Fibroblast of lung (primary cell): ENCODE data around the gene RARRES2. TPM values are rescaled to one million over a fixed set of nuclear protein-coding genes. Genes with fewer than 3 reads are reported as not detected.

Experiments used
- DNase-seq, 2 donors: peaks; one replicate each; pipeline versions ENCODE4 v3.0.0 to v3.0.0-alpha.2; 2010; ENCODE audit warnings: low read depth in 2 of 2
- H2AFZ ChIP-seq: 2 replicates; pipeline ENCODE4 v1.5.1; 2012; ENCODE audit warnings: low read length, control low read depth, inconsistent platforms
- H3K27ac ChIP-seq: 2 replicates; pipeline ENCODE4 v1.5.1; 2011; ENCODE audit warnings: low read length, control low read depth; ENCODE audit not compliant: insufficient read depth
- H3K27me3 ChIP-seq: 2 replicates; pipeline ENCODE4 v1.5.1; 2011; ENCODE audit warnings: mild to moderate bottlenecking, low read length; ENCODE audit not compliant: control insufficient read depth, insufficient read depth
- H3K36me3 ChIP-seq: 2 replicates; pipeline ENCODE4 v1.5.1; 2011; ENCODE audit warnings: low read length; ENCODE audit not compliant: control insufficient read depth, insufficient read depth
- H3K4me1 ChIP-seq: 2 replicates; pipeline ENCODE4 v1.5.1; 2011; ENCODE audit warnings: low read length; ENCODE audit not compliant: control insufficient read depth, insufficient read depth; ENCODE audit errors: extremely low read depth
- H3K4me2 ChIP-seq: 2 replicates; pipeline ENCODE4 v1.5.1; 2011; ENCODE audit warnings: low read length, control low read depth; ENCODE audit not compliant: insufficient read depth; ENCODE audit errors: extremely low read depth
- H3K4me3 ChIP-seq, 4 experiments: fragments of 200-600 bp in 1 of 4; sonication (generic) in 1 of 4; replicated peaks in 1 of 4; 2 replicates each; pipeline ENCODE4 v1.5.1; 2011 to 2016; ENCODE audit warnings: low read length in 4 of 4, low read depth in 3 of 4, mild to moderate bottlenecking in 3 of 4, control low read depth in 2 of 4, inconsistent platforms in 1 of 4, mixed read lengths in 1 of 4; ENCODE audit not compliant: insufficient read depth in 1 of 4; ENCODE audit errors: control extremely low read depth in 1 of 4
- H3K79me2 ChIP-seq: 2 replicates; pipeline ENCODE4 v1.5.1; 2012; ENCODE audit warnings: mild to moderate bottlenecking, low read length, inconsistent platforms; ENCODE audit not compliant: control insufficient read depth, insufficient read depth
- H3K9ac ChIP-seq: 2 replicates; pipeline ENCODE4 v1.5.1; 2011; ENCODE audit warnings: mild to moderate bottlenecking, low read length, control low read depth; ENCODE audit not compliant: insufficient read depth
- H3K9me3 ChIP-seq: 2 replicates; pipeline ENCODE4 v1.5.1; 2012; ENCODE audit warnings: low read depth, low read length; ENCODE audit not compliant: control insufficient read depth, insufficient read depth
- H4K20me1 ChIP-seq: 2 replicates; pipeline ENCODE4 v1.5.1; 2011; ENCODE audit warnings: low read length; ENCODE audit not compliant: control insufficient read depth, insufficient read depth; ENCODE audit errors: extremely low read depth
- CTCF ChIP-seq, 2 donors: IDR thresholded peaks in 1 of 2; conservative IDR thresholded peaks in 1 of 2; 1 replicate in 1 of 2; 2 replicates in 1 of 2; pipeline ENCODE4 v1.5.1; 2011 to 2012; ENCODE audit warnings: low read length in 2 of 2, control low read depth in 1 of 2, inconsistent platforms in 1 of 2, low read depth in 1 of 2, mild to moderate bottlenecking in 1 of 2
- EZH2 ChIP-seq: IDR thresholded peaks from 2 replicates; pipeline ENCODE4 v1.5.1; 2012; ENCODE audit warnings: low read length, control low read depth, mild to moderate bottlenecking; ENCODE audit errors: missing control alignments
- polyA plus RNA-seq, 2 donors: library from polyadenylated mRNA; depleted of rRNA in 1 of 2; stranded (reverse) in 1 of 2; unstranded in 1 of 2; fragments of >200 nt; gene quantifications; 2 replicates each; pipeline ENCODE4 v1.2.1, GENCODE V29; 2011 to 2012; ENCODE audit warnings: missing spikeins in 1 of 2
- total RNA-seq: library from RNA; depleted of rRNA; stranded (reverse); fragments of >200 nt; gene quantifications from 2 replicates; pipeline ENCODE4 v1.2.1, GENCODE V29; 2014

RARRES2 gene
- total and polyA plus RNA-seq, 2 donors (not counting 1 experiment from before 2014, with no cell fraction given): 65.6 to 67.0 TPM

GRCh38 chr7:150361807-150362621 lies 20.6 kb upstream of the RARRES2 start:
- Histone ChIP-seq H3K9me3 (no peaks in the 10 kb centered on the region), H3K9ac (no peak overlapping the region), H3K27me3 (no peaks in the 10 kb centered on the region), H3K27ac (no peak overlapping the region), H3K36me3 (no peaks in the 10 kb centered on the region), H3K79me2 (no peaks in the 10 kb centered on the region), H4K20me1 (no peaks in the 10 kb centered on the region), H3K4me3 (no peak overlapping the region), H2AFZ (no peak overlapping the region), H3K4me1 (no peaks in the 10 kb centered on the region), H3K4me2 (no peak overlapping the region)
- TF ChIP-seq CTCF (conservative IDR thresholded peaks at IDR 0.05 in 1 of 2, IDR thresholded peaks at IDR 0.05 in 1 of 2; ENCODE audit: low read depth in 1 of 2, low read length in 2 of 2) (no peak), EZH2 (no peak)
- DNase-seq: no peak

- H3K9me3 ChIP-seq: no peaks in the 10 kb centered on the region
- H3K4me1 ChIP-seq: no peaks in the 10 kb centered on the region
- no peaks in the 10 kb centered on the region for H3K27me3 ChIP-seq
- no peak overlapping the region for H3K4me3 ChIP-seq
- no peaks in the 10 kb centered on the region for H3K36me3 ChIP-seq
- H2AFZ ChIP-seq: no peak overlapping the region
- no peaks in the 10 kb centered on the region for H3K79me2 ChIP-seq
- H3K4me2 ChIP-seq: no peak overlapping the region
- no peak for TF ChIP-seq EZH2
- no peak for TF ChIP-seq CTCF (conservative IDR thresholded peaks at IDR 0.05 in 1 of 2, IDR thresholded peaks at IDR 0.05 in 1 of 2; ENCODE audit: low read depth in 1 of 2, low read length in 2 of 2)
- H3K9ac ChIP-seq: no peak overlapping the region
- H3K27ac ChIP-seq: no peak overlapping the region
- H4K20me1 ChIP-seq: no peaks in the 10 kb centered on the region
- no peak for DNase-seq
Measured at GRCh38 chr7:150361402-150361801, 20.0 kb upstream of the RARRES2 start.

GRCh38 chr7:150360363-150361058 lies 19.1 kb upstream of the RARRES2 start:
- no peak for DNase-seq
- no peaks in the 10 kb centered on the region for H3K4me1 ChIP-seq

More at GRCh38 chr7:150360363-150361058, 19.1 kb upstream of the RARRES2 start:
- Histone ChIP-seq H3K9me3 (no peaks in the 10 kb centered on the region), H3K9ac (no peak overlapping the region), H3K27me3 (no peaks in the 10 kb centered on the region), H3K36me3 (no peaks in the 10 kb centered on the region), H3K79me2 (no peaks in the 10 kb centered on the region), H3K4me2 (no peak overlapping the region), H3K4me3 (no peak overlapping the region), H3K27ac (no peak overlapping the region), H4K20me1 (no peaks in the 10 kb centered on the region), H2AFZ (no peak overlapping the region)
- TF ChIP-seq CTCF (conservative IDR thresholded peaks at IDR 0.05 in 1 of 2, IDR thresholded peaks at IDR 0.05 in 1 of 2; ENCODE audit: low read depth in 1 of 2, low read length in 2 of 2) (no peak), EZH2 (no peak)
